Fibroblast of mammary gland (primary cell): ENCODE measurements around the gene FBXO45.
"Not testable (repeated sequence)": the region's sequence is repeated elsewhere in the genome, so short reads cannot be mapped to it uniquely, and the experiment has no call there.

ENCODE experiments used
- DNase-seq: peaks from one replicate; pipeline ENCODE4 v3.0.0-alpha.2; 2010; ENCODE audit warnings: low read depth
- H3K4me3 ChIP-seq: 2 replicates; pipeline ENCODE4 v1.5.1; 2011; ENCODE audit warnings: low read depth, mild to moderate bottlenecking, low read length, moderate library complexity; ENCODE audit not compliant: control insufficient read depth
- CTCF ChIP-seq: conservative IDR thresholded peaks from 2 replicates; pipeline ENCODE4 v1.5.1; 2011; ENCODE audit warnings: low read depth, low read length, inconsistent platforms; ENCODE audit not compliant: control insufficient read depth, insufficient read depth

FBXO45 gene, protein sequence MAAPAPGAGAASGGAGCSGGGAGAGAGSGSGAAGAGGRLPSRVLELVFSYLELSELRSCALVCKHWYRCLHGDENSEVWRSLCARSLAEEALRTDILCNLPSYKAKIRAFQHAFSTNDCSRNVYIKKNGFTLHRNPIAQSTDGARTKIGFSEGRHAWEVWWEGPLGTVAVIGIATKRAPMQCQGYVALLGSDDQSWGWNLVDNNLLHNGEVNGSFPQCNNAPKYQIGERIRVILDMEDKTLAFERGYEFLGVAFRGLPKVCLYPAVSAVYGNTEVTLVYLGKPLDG

DNA sequence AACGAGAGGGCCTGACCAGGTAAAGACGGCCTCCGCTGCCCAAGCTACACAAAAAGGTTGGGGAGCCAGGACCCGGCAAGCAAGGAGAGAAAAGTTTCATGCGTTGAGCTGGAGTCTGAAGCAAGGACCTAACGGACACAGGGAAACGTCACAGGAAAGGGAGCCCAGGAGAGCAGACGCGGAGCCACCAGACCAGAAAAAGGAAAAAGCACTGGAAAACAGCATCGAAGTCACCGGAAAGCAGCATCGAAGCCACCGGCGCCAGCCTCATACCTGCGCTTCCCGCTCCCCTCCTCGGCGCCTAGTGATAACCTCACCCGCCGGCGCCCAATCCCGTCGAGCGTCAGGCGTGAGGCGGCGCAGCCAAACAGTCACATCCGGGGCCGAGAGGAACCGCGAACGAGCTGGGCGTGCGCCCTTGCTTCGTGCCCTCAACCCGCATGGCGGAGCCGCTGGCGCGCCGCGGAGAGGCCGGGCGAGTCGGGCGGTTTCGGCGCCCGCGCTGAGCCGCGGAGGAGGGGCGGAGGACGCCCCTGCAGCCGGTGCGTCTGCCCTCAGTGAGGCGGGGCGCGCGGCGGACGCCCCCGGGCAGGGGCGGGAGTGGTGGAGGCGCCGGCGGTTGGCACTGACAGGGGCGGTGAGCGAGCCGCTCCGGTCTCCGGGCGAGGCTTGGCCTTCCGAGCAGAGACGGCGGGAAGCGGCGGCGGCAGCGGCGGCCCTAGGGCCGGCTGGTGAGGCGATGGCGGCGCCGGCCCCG lies at the start of gene FBXO45, which contains the start of gene WDR53:
FBXO45 (plus strand) TSS at position 415 of the 757 bp plus-strand sequence; CDS start at position 740, 325 bp downstream.
WDR53 (minus strand) TSS at position 309 of the 757 bp plus-strand sequence. CDS start 7,079 bp downstream, outside the sequence.
- TF ChIP-seq CTCF, result no peak

GRCh38 chr3:196518966-196519717 lies 49.3 kb upstream of the FBXO45 start:
- H3K4me3 ChIP-seq, result no peak overlapping the region
- DNase-seq, result peak; percentile 84
- peak; percentile 53 for TF ChIP-seq CTCF

More for the DNA sequence above, at the start of gene FBXO45, which contains the start of gene WDR53:
- peak; percentile 92 for DNase-seq
- peak within 1 kb of the TSS; percentile 100 for H3K4me3 ChIP-seq

- TF ChIP-seq CTCF, result no peak
- DNase-seq, result no peak
- H3K4me3 ChIP-seq, result no peak overlapping the region
These were observed 48.8 kb upstream of the FBXO45 start for GRCh38 chr3:196519718-196520082.

DNA sequence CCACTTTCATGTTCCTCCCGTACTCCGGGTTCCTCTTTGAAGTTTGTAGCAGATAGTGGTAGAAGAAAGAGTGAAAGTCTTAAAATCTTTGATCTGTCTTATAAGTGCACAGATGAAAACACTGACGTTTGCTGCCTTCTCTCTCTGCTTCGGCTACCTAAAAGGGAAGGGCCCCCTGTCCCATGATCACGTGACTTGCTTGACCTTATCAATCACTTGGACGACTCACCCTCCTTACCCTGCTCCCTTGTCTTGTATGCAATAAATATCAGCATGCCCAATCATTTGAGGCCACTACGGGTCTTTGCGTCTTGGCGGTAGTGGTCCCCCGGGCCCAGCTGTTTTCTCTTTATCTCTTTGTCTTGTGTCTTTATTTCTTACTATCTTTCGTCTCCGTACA lies 47.2 kb upstream of the FBXO45 start:
- H3K4me3 ChIP-seq, DNase-seq: not testable (repeated sequence)

DNA sequence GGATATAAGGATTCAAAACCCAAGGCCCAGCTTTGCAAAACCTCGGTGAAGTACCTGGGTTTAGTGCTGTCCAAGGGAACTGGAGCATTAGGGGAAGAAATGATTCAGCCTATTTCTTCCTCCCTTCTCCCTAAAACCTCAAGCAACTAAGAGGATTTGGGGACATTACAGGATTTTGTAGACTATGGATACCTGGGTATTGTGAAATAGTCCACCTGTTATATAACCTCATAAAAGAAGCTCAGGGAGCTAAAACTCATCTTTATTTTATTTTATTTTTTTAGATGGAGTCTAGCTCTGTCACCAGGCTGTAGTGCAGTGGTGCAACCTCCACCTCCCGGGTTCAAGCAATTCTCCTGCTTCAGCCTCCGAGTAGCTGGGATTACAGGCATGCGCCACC lies 44.6 kb upstream of the FBXO45 start:
- no peak for DNase-seq
- no peak for TF ChIP-seq CTCF
- no peak overlapping the region for H3K4me3 ChIP-seq

- no peak overlapping the region for H3K4me3 ChIP-seq
- no peak for DNase-seq
- peak; percentile 5 for TF ChIP-seq CTCF
These were observed 43.9 kb upstream of the FBXO45 start for GRCh38 chr3:196524527-196524926.
